NCI-H2081 (cell line): ENCODE data around the gene ASAH2B.
"Not testable (repeated sequence)": the region's sequence is repeated elsewhere in the genome, so short reads cannot be mapped to it uniquely, and the experiment has no call there.

ENCODE experiments used
- DNase-seq, 2 experiments: peaks; one replicate each; lab custom pipeline; 2025; lab: John Stamatoyannopoulos, UW

ASAH2B gene

GRCh38 chr10:50739618-50740292 lies at the start of gene ASAH2B:
Gene ASAH2B (plus strand): TSS chr10:50739936. CDS start chr10:50745131, 5,195 bp downstream.
- DNase-seq = peak; percentile 68 to 79

GRCh38 chr10:50697819-50698218 lies 41.9 kb upstream of the ASAH2B start:
- DNase-seq = not testable (repeated sequence)

DNA sequence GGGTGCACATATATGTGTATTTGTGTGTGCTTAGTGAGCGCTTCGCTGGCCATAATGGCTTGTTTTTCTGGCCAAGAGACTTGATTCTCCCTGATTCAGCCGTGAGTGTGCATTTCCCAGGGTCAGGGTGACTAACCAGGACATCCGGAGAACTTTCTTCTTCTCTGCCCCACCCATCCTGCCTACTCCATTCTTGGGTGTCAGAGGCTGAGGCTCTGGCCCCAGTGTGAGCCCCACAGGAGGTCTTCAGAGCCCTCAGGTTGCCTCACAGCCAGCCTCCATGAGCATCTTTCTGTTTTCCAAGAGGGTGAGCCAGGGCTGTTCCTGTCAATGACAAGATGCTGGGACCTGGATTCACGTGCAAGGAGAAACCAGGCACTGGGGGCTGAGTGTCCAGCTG lies 37.8 kb upstream of the ASAH2B start:
- DNase-seq = not testable (repeated sequence)

- not testable (repeated sequence) for DNase-seq
Measured at GRCh38 chr10:50702997-50703396, 36.7 kb upstream of the ASAH2B start.

DNA sequence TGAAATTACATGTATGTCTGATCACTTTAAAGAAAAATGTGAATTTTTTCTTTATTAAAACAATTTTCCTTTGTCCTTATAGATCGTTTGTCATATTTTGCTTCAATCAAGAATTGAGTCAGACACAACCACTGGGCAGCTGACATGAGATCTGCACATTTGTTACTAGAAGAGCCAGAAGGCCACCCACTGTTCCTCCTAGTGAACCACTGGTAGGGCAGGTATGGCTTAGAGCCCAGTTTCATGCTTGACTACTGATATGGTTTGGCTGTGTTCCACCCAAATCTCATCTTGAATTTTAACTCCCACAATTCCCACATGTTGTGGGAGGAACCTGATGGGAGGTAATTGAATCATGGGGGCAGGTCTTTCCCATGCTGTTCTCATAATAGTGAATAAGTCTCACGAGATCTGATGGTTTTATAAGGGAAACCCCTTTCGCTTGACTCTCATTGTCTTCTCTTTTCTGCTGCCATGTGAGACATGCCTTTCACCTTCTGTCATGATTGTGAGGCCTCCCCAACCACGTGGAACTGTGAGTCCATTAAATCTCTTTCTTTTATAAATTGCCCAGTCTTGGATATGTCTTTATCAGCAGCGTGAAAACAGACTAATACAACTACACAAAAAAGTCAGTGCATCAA lies 35.2 kb upstream of the ASAH2B start:
- DNase-seq = peak in 1 of 2 experiments; percentile 30

DNA sequence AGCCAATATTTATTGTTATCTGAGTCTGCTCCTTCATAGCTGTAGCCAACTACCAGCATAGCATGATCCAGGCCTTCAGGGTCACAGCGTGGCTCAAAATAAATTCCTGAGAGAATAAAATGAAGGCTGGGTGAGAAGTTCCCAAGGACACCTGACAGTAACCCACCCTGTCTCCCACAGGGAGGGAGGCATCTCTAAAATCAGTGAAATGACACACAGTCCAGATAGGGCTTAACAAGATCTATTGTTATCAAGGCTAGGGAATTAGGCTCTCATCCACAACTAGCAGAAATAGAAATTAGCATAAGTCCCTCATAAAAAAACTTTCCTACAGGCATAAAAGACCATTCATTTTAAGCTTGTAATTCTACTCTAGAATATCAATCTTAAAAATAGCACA lies 33.7 kb upstream of the ASAH2B start:
- DNase-seq = not testable (repeated sequence)

GRCh38 chr10:50710241-50710640 lies 29.5 kb upstream of the ASAH2B start:
- DNase-seq = not testable (repeated sequence)

DNA sequence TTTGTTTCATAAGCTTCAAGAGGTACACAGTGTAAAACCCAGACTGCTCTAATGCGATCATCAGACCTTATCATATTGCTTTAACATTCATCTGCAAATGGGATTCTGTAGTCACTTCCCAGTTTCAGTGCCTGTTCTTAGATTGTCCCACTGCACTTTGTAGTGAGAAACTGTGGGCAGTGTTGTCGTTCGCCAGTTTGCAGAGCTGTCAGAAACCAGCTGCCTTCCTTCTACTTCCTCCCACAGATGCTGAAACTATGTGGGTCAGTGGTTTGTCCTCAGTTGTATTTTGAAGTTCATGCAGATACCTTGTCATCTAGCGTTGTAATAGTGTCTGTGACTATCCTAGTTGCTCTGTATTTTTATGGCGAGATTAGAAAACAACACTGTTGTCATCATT lies 15.9 kb upstream of the ASAH2B start:
- DNase-seq = not testable (repeated sequence)

- not testable (repeated sequence) for DNase-seq
Measured at GRCh38 chr10:50728112-50728511, 11.6 kb upstream of the ASAH2B start.

DNA sequence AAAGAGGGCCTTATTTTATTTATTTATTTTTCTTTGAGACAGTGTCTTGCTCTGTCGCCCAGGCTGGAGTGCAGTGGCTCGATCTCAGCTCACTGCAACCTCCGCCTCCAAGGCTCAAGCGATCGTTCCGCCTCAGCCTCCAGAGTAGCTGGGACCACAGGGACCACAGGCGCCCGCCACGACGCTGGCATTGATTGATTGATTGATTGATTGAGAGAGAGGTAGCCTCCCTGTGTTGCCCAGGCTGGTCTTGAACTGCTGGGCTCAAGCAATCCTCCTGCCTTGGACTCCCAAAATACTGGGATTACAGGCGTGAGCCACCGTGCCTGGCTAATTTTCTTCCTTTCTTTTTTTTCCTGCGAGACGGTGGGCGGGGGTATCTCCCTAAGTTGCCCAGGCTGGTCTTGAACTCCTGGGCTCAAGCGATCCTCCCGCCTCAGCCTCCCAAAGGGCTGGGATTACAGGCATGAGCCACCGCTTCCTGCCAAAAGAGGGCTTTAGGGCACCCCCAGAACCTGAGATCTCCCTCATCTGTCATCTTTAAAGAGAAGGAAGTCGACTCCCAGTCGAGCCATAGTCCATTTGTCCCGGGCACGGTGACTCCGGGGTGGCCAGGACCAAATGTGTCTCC lies 634 bp upstream of the ASAH2B start:
- not testable (repeated sequence) for DNase-seq

GRCh38 chr10:50740293-50740648 lies 535 bp downstream of the ASAH2B start:
- DNase-seq = peak in 1 of 2 experiments; percentile 42

- not testable (repeated sequence) for DNase-seq
Measured at GRCh38 chr10:50742820-50743219, 3.1 kb downstream of the ASAH2B start.

DNA sequence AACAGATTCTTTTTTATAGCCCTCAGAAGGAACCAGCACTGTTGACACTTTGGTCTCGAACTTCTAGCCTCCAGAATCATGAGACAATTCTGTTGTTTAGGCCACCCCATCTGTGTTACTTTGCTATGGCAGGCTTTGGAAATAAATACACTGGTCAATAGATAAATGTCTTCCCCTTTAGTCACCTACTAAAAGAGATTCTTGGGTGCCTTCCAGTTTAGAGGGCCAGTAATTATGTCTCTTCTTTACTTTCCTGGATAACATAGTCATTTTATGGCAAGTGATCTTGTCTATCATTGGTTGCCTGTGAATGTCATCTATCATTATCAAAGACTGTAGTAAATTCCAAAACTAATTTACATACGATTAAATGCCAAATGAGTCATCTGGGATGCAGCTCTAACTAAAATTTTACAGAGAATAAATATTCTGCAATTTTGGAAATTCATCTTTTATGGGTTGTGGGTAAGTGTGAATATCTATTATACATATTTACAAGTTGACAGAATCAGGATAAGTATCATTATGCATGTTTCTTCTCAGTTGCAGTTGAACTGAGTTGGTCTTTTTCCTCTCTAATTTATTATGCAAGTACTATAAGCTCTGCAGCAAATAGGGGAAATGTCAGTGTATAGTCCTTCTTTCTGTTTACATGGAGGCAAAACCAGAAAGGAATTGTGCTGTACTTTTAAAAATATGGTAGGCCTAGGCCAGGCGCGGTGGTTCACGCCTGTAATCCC lies 27.2 kb downstream of the ASAH2B start:
- DNase-seq = not testable (repeated sequence)

GRCh38 chr10:50772042-50772441 lies 32.3 kb downstream of the ASAH2B start:
- DNase-seq = not testable (repeated sequence)

DNA sequence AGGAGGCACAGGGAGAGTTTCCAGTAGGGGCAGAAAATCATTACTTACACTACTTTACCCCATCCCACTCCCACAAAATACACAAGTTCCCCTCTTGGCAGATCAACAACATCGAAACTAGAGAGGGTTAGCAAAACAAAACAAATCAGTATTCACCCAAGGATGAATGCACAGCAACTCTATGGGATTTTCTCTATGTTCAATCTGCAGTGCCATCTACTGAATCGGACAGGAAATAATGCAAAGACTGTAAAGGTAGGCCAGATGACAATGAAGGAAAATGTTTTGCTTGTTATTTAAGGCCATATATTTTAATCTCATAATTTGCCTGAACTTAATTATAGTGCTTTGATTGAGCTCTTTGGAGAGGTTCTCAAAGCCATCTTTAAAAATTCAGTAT lies 35.1 kb downstream of the ASAH2B start:
- not testable (repeated sequence) for DNase-seq

- DNase-seq = not testable (repeated sequence)
Measured at GRCh38 chr10:50780036-50780435, 40.3 kb downstream of the ASAH2B start.

DNA sequence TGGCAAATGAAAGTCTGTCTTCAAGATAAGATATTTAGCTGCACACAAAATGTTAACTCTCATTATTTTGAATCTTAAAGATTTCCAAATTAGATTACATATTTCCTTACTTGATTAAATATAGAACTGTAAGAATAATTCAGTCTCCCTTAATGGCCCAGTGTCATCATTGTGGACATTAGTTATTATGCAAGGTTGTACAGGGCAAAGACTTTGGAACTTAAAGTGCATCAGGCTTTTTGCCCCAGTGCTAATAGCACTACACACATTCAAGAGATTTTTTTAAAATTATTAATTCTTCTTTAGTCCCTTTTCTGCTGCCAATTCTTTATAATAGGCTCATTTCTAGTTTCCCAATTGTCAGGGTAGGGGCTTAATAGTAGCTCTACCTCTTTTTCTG lies 42.3 kb downstream of the ASAH2B start:
- DNase-seq = not testable (repeated sequence)

- DNase-seq = not testable (repeated sequence)
Measured at GRCh38 chr10:50787962-50788361, 48.2 kb downstream of the ASAH2B start.

GRCh38 chr10:50788951-50789945 lies 49.5 kb downstream of the ASAH2B start:
- peak in 1 of 2 experiments; percentile 0 for DNase-seq

DNA sequence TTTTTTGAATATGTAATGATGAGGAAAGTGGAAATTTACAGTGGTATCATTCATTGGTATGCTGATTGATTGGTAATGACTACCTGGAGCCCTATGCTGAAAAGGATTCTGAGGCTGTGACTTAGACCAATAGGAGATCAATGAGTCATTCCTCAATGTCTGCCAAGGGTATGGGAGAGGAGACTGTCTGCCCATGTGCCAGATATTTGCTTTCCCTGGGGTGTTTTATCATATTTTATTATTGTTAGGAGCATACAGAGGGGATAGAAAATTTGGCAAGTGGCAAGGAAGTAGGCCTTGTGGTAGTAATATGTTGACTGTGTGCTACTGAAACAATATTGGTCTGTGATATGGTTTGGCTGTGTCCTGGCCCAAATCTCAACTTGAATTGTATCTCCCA lies 54.8 kb downstream of the ASAH2B start:
- DNase-seq = no peak

- no peak for DNase-seq
Measured at GRCh38 chr10:50796693-50797092, 57.0 kb downstream of the ASAH2B start.
